Occipital lobe (tissue), 2 donors: Measurements from ENCODE around the gene TTLL7. TPM values are rescaled to one million over a fixed set of nuclear protein-coding genes. Genes with fewer than 3 reads are reported as not detected.

ENCODE experiments used
- DNase-seq: peaks from one replicate; lab custom pipeline; 2025; lab: John Stamatoyannopoulos, UW
- total RNA-seq: library from RNA; depleted of rRNA; stranded (reverse); fragments of >200 nt; gene quantifications from one replicate; pipeline ENCODE4 v1.2.3, GENCODE V29; 2014

The TTLL7 gene
- total RNA-seq, 1 donor from 2014 or later: 215 TPM

GRCh38 chr1:83882906-83883305 lies 116.0 kb downstream of the TTLL7 start:
- DNase-seq: no peak

GRCh38 chr1:83872515-83872914 lies 126.4 kb downstream of the TTLL7 start:
- no peak for DNase-seq

- no peak for DNase-seq
Measured at GRCh38 chr1:83864991-83865390, 133.9 kb downstream of the TTLL7 start.

GRCh38 chr1:83860490-83861221 lies 138.3 kb downstream of the TTLL7 start:
- peak; percentile 39 for DNase-seq

- no peak for DNase-seq
Measured at GRCh38 chr1:83857716-83858115, 141.2 kb downstream of the TTLL7 start.

- no peak for DNase-seq
Measured at GRCh38 chr1:83857103-83857502, 141.8 kb downstream of the TTLL7 start.

- no peak for DNase-seq
Measured at GRCh38 chr1:83856381-83856780, 142.6 kb downstream of the TTLL7 start.

- DNase-seq: no peak
Measured at GRCh38 chr1:83854456-83854855, 144.5 kb downstream of the TTLL7 start.

GRCh38 chr1:83850834-83851233 lies 148.1 kb downstream of the TTLL7 start:
- no peak for DNase-seq

GRCh38 chr1:83849191-83850061 lies 149.5 kb downstream of the TTLL7 start:
- no peak for DNase-seq

- DNase-seq: no peak
Measured at GRCh38 chr1:83846138-83846537, 152.8 kb downstream of the TTLL7 start.

GRCh38 chr1:83845437-83846071 lies 153.4 kb downstream of the TTLL7 start:
- no peak for DNase-seq

- DNase-seq: no peak
Measured at GRCh38 chr1:83844546-83844945, 154.4 kb downstream of the TTLL7 start.

GRCh38 chr1:83839566-83840173 lies 159.3 kb downstream of the TTLL7 start:
- no peak for DNase-seq

- DNase-seq: no peak
Measured at GRCh38 chr1:83838573-83838972, 160.4 kb downstream of the TTLL7 start.

GRCh38 chr1:83836543-83836942 lies 162.4 kb downstream of the TTLL7 start:
- no peak for DNase-seq

- no peak for DNase-seq
Measured at GRCh38 chr1:83834621-83835264, 164.2 kb downstream of the TTLL7 start.

GRCh38 chr1:83832194-83832593 lies 166.7 kb downstream of the TTLL7 start:
- no peak for DNase-seq

GRCh38 chr1:83829106-83829505 lies 169.8 kb downstream of the TTLL7 start:
- DNase-seq: no peak

GRCh38 chr1:83828456-83828855 lies 170.5 kb downstream of the TTLL7 start:
- no peak for DNase-seq

- no peak for DNase-seq
Measured at GRCh38 chr1:83827741-83828140, 171.2 kb downstream of the TTLL7 start.
